Ascending aorta (tissue), 2 donors: Measurements from ENCODE around the gene PTPRN2. TPM values are rescaled to one million over a fixed set of nuclear protein-coding genes. Genes with fewer than 3 reads are reported as not detected.

ENCODE experiments used
- DNase-seq, 2 donors: peaks; one replicate each; pipeline ENCODE4 v3.0.0-alpha.2; 2019; ENCODE audit warnings: low spot score in 2 of 2
- H3K27ac ChIP-seq, 2 donors: fragments of 200-600 bp; sonication (generic); one replicate each; pipeline ENCODE4 v1.5.1; 2016 to 2017; ENCODE audit warnings: mild to moderate bottlenecking in 1 of 2
- H3K27me3 ChIP-seq: fragments of 200-600 bp; sonication (generic); one replicate; pipeline ENCODE4 v1.5.1; 2017
- H3K36me3 ChIP-seq, 2 donors: fragments of 200-600 bp; sonication (generic); one replicate each; pipeline ENCODE4 v1.5.1; 2016
- H3K4me1 ChIP-seq, 2 donors: fragments of 200-600 bp; sonication (generic); one replicate each; pipeline ENCODE4 v1.5.1; 2016 to 2017; ENCODE audit warnings: mild to moderate bottlenecking in 1 of 2
- H3K4me3 ChIP-seq, 2 donors: fragments of 200-600 bp; sonication (generic); one replicate each; pipeline ENCODE4 v1.5.1; 2016 to 2017; ENCODE audit warnings: mild to moderate bottlenecking in 1 of 2
- H3K9me3 ChIP-seq, 2 donors: fragments of 200-600 bp; sonication (generic); one replicate each; pipeline ENCODE4 v1.5.1; 2016
- CTCF ChIP-seq, 3 experiments: fragments of 200-600 bp in 2 of 3; fragments of 450-650 bp in 1 of 3; sonication (generic) in 2 of 3; IDR thresholded peaks; one replicate each; pipeline ENCODE4 v1.5.1; 2016 to 2019; ENCODE audit warnings: antibody characterized with exemption in 3 of 3, mild to moderate bottlenecking in 1 of 3, moderate library complexity in 1 of 3
- intact Hi-C: fragments of 100-400 bp; cut with DNase I; formaldehyde crosslinking; loops from one replicate; pipeline ENCODE4 v1.15.1; 2023
- total RNA-seq: library from RNA; depleted of rRNA; stranded (reverse); fragments of >200 nt; gene quantifications from one replicate; pipeline ENCODE4 v1.1.0, GENCODE V29; 2016

PTPRN2 gene
- total RNA-seq, 1 donor from 2014 or later, result 7.3 TPM

- no peak for TF ChIP-seq CTCF (IDR thresholded peaks at IDR 0.05)
- H3K4me1 ChIP-seq, result no peaks in the 10 kb centered on the region
- no peak overlapping the region for H3K4me3 ChIP-seq
- H3K9me3 ChIP-seq, result no peaks in the 10 kb centered on the region
- no peak overlapping the region for H3K27ac ChIP-seq
- no peak for DNase-seq
- H3K36me3 ChIP-seq, result no peaks in the 10 kb centered on the region
- H3K27me3 ChIP-seq, result no peaks in the 10 kb centered on the region
- intact Hi-C loops, result no loop called here
Observed at GRCh38 chr7:158559356-158559755, 28.3 kb downstream of the PTPRN2 start.

DNA sequence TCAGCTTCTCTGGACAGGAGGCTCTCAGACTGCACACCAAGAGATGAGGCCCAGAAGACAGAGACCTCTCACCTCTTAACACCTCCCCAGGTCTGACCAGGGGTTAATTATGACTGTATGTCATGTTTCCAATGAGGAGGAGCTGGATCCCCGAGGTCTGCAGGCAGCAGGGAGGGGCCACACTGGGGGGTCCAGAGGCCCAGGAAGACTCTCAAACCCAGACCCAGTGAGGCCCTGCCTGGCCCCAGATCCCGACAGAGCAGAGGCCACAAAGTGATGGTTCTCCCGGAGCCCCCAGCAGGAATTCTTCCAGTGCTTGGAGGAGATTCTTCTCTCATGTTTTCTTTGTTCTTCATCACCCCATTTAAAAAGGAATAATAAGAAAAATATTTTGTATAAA, 28.8 kb downstream of the PTPRN2 start:
- Histone ChIP-seq H3K27me3 (no peaks in the 10 kb centered on the region), H3K4me3 (no peak overlapping the region), H3K36me3 (no peaks in the 10 kb centered on the region), H3K27ac (no peak overlapping the region), H3K4me1 (no peaks in the 10 kb centered on the region), H3K9me3 (no peaks in the 10 kb centered on the region)
- no peak for TF ChIP-seq CTCF (IDR thresholded peaks at IDR 0.05)
- no peak for DNase-seq
- intact Hi-C loops, result no loop called here

DNA sequence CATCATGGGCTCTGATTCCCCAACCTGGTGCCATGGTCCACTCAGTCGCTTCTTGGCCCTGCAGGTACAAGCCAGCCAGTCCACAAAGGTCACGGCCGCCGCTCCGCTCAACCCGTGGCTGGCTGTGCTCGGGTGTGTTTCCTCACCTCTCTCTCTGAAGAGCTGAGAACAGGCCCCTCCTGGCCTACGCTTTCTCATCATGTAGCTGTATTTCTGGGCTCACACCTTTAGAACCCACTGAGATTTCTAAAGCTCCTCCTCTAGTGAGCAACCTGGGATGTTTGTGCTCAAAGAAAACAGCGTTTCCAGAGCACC, 30.2 kb downstream of the PTPRN2 start:
- H3K27ac ChIP-seq, result no peak overlapping the region
- H3K4me3 ChIP-seq, result no peak overlapping the region
- intact Hi-C loops, result no loop called here
- H3K4me1 ChIP-seq, result no peaks in the 10 kb centered on the region
- no peaks in the 10 kb centered on the region for H3K36me3 ChIP-seq
- H3K27me3 ChIP-seq, result no peaks in the 10 kb centered on the region
- H3K9me3 ChIP-seq, result no peaks in the 10 kb centered on the region
- no peak for TF ChIP-seq CTCF (IDR thresholded peaks at IDR 0.05)
- DNase-seq, result no peak

DNA sequence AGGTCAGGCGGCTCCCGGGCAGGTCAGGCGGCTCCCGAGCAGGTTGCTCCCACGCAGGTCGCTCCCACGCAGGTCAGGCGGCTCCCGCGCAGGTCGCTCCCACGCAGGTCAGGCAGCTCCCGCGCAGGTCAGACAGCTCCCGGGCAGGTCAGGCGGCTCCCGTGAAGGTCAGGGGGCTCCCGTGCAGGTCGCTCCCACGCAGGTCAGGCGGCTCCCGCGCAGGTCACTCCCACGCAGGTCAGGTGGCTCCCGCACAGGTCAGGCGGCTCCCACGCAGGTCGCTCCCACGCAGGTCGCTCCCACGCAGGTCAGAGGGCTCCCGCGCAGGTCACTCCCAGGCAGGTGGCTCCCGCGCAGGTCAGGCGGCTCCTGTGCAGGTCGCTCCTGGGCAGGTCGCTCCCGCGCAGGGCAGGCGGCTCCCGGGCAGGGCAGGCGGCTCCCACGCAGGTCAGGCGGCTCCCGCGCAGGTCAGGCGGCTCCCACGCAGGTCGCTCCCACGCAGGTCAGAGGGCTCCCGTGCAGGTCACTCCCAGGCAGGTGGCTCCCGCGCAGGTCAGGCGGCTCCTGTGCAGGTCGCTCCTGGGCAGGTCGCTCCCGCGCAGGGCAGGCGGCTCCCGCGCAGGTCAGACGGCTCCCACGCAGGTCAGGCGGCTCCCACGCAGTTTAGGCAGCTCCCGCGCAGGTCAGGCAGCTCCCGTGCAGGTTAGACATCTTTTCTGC, 30.7 kb downstream of the PTPRN2 start:
- H3K4me1 ChIP-seq, result no peaks in the 10 kb centered on the region
- H3K27ac ChIP-seq, result no peak overlapping the region
- H3K4me3 ChIP-seq, result no peak overlapping the region
- no peak for TF ChIP-seq CTCF (IDR thresholded peaks at IDR 0.05)
- intact Hi-C loops, result no loop called here
- no peaks in the 10 kb centered on the region for H3K9me3 ChIP-seq
- no peaks in the 10 kb centered on the region for H3K27me3 ChIP-seq
- no peaks in the 10 kb centered on the region for H3K36me3 ChIP-seq
- no peak for DNase-seq

GRCh38 chr7:158555034-158555520, 32.5 kb downstream of the PTPRN2 start:
- Histone ChIP-seq H3K9me3 (no peaks in the 10 kb centered on the region), H3K4me1 (no peaks in the 10 kb centered on the region), H3K27me3 (no peaks in the 10 kb centered on the region), H3K36me3 (no peaks in the 10 kb centered on the region), H3K27ac (no peak overlapping the region), H3K4me3 (no peak overlapping the region)
- TF ChIP-seq CTCF (IDR thresholded peaks at IDR 0.05), result no peak
- no peak for DNase-seq
- intact Hi-C loops, result no loop called here
